ENCODE results near the gene RPS8. TPM values are rescaled to one million over a fixed set of nuclear protein-coding genes. Genes with fewer than 3 reads are reported as not detected.

Gene RPS8
- total RNA-seq, 1 donor from 2014 or later, result 3,767 TPM

DNA sequence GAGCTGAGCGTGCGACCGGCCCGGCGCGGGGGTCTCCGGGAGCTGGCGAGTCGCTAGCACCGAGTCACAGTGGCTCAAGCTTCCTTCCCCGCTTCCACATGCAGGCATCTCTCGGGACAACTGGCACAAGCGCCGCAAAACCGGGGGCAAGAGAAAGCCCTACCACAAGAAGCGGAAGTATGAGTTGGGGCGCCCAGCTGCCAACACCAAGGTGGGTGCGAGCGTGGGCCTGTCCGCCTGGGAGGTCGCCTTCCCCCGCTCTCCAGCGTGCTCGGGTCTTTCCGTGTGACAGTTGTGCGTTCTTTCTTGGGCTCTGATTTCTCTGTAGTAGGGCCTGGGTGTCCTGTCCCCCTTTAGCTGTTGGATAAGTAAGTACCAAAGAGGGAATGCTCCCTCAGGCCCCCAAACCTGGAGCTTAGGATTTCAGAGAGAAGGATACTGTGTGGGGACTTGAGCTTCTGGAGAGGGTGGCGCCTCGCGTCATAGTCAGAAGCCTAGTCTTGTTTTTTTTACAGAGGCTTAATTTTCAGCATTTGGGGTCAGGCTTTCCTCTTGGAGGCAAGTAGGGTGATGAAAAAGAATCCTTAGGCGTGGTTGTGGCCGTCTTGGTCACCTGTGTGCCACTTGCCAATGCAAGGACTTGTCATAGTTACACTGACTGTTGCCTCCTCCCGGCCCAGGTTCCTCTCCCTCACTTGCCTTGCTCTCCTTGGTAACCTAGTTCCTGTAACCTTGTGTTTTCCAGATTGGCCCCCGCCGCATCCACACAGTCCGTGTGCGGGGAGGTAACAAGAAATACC is 790 bp downstream of the RPS8 start:
- H3K36me3 Mint-ChIP-seq (ENCODE audit: low read depth), result peaks cover 58% of the 10 kb centered on the region
- DNase-seq (no peak), ATAC-seq (ENCODE audit: low read depth) (peak; percentile 29)
- peaks cover 43% of the 10 kb centered on the region for H3K4me1 Mint-ChIP-seq
- H3K9me3 Mint-ChIP-seq, result no peaks in the 10 kb centered on the region
- peak overlapping the region; percentile 98 for H3K4me3 Mint-ChIP-seq
- ChIA-PET POLR2A (interaction anchor here (0.6 to 6.3 kb wide), 40 partner anchors 10 to 808 kb away, joined by 3 to 149 read pairs (median 7); partner anchors contain the start of genes AKR1A1, ARMH1, BEST4 and BTBD19), CTCF (interaction anchor here (0.7 to 2.1 kb wide), 5 partner anchors 8 to 54 kb away, joined by 3 to 10 read pairs (median 3); partner anchors contain the start of genes PLK3 and RNU5D-1)
- no peak for TF ChIP-seq CTCF (IDR thresholded peaks at IDR 0.05)
- no peaks in the 10 kb centered on the region for H3K27me3 Mint-ChIP-seq
- intact Hi-C loops (cut with micrococcal nuclease), result loop anchor here (1.0 to 2.0 kb wide), 5 partner anchors 10 to 53 kb away; partner anchors contain the start of genes KIF2C and RNU5D-1
- H3K27ac Mint-ChIP-seq, result peak overlapping the region; percentile 99

GRCh38 chr1:44776730-44777068 is 1.4 kb downstream of the RPS8 start:
- ChIA-PET POLR2A (interaction anchor here (1.1 to 6.3 kb wide), 17 partner anchors 9 to 563 kb away, joined by 3 to 149 read pairs (median 21); partner anchors contain the start of genes BEST4, BTBD19, DYNLT4 and HECTD3), CTCF (interaction anchor here (1.0 to 2.1 kb wide), 3 partner anchors 45 to 55 kb away, joined by 3 to 10 read pairs (median 5); partner anchors contain the start of gene RNU5D-1)
- Mint-ChIP-seq H3K27me3 (no peaks in the 10 kb centered on the region), H3K9me3 (no peaks in the 10 kb centered on the region), H3K36me3 (ENCODE audit: low read depth) (peaks cover 64% of the 10 kb centered on the region), H3K27ac (peak overlapping the region; percentile 99), H3K4me1 (peaks cover 43% of the 10 kb centered on the region), H3K4me3 (peak overlapping the region; percentile 98)
- TF ChIP-seq CTCF (IDR thresholded peaks at IDR 0.05), result no peak
- ATAC-seq (ENCODE audit: low read depth) (no peak), DNase-seq (no peak)
- intact Hi-C loops (cut with micrococcal nuclease), result no loop called here

DNA sequence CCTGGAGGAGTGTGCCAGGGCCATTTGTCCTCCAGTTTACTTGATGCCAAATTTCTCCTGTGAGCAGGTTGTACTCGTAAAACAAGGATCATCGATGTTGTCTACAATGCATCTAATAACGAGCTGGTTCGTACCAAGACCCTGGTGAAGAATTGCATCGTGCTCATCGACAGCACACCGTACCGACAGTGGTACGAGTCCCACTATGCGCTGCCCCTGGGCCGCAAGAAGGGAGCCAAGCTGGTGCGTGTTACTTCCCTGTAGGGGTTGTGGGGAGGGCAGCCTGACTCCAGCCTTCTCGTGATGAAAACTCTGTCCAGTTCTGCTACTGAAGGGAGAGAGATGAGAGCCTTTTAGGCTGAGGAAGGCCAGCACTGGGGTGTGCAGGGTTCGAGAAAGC is 2.2 kb downstream of the RPS8 start:
- intact Hi-C loops (cut with micrococcal nuclease), result no loop called here
- Mint-ChIP-seq H3K4me3 (peak overlapping the region; percentile 98), H3K27ac (peak overlapping the region; percentile 99), H3K27me3 (no peaks in the 10 kb centered on the region), H3K4me1 (peaks cover 43% of the 10 kb centered on the region), H3K36me3 (ENCODE audit: low read depth) (peaks cover 68% of the 10 kb centered on the region), H3K9me3 (no peaks in the 10 kb centered on the region)
- DNase-seq (no peak), ATAC-seq (ENCODE audit: low read depth) (no peak)
- no peak for TF ChIP-seq CTCF (IDR thresholded peaks at IDR 0.05)
- ChIA-PET POLR2A (interaction anchor here (0.6 to 6.3 kb wide), 8 partner anchors 23 to 562 kb away, joined by 3 to 149 read pairs (median 32); partner anchors contain the start of genes MUTYH, PLK3, RNU5D-1 and TOE1), CTCF (interaction anchor here (1.0 kb wide), 1 partner anchor 46 kb away, joined by 3 read pairs; no protein-coding TSS in a partner anchor)

DNA sequence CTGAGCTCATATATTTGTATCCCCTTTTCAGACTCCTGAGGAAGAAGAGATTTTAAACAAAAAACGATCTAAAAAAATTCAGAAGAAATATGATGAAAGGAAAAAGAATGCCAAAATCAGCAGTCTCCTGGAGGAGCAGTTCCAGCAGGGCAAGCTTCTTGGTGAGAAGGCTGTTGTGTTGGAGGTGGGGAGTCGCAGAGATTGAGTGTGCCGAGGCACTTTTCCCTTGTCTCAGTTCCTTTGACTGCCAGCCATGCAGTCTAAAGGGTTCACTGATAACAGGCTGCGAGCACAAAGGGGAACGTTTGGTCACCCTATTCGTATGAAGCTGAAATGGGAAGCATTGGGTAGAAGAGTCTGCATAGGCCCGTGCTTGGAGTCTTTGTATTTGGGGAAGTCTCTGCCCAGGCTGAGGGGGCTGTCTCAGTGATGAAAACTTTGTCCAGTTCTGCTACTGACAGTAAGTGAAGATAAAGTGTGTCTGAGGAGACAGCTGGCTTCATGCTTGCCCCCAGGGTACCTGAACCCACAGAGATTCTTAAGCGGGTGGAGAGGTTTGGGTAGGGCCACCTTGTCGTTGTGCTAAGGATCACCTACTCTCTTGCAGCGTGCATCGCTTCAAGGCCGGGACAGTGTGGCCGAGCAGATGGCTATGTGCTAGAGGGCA is 2.8 kb downstream of the RPS8 start:
- Mint-ChIP-seq H3K27ac (peak overlapping the region; percentile 99), H3K4me3 (peak overlapping the region; percentile 98), H3K27me3 (no peaks in the 10 kb centered on the region), H3K36me3 (ENCODE audit: low read depth) (peaks cover 70% of the 10 kb centered on the region), H3K9me3 (no peaks in the 10 kb centered on the region), H3K4me1 (peaks cover 44% of the 10 kb centered on the region)
- DNase-seq, result no peak
- TF ChIP-seq CTCF (IDR thresholded peaks at IDR 0.05), result no peak
- intact Hi-C loops (cut with micrococcal nuclease), result no loop called here
- POLR2A ChIA-PET, result interaction anchor here (0.6 to 6.3 kb wide), 9 partner anchors 22 to 562 kb away, joined by 3 to 149 read pairs (median 26); partner anchors contain the start of genes MUTYH, PLK3, RNU5D-1 and TOE1
- ATAC-seq (ENCODE audit: low read depth), result no peak
- CTCF ChIA-PET, result interaction anchor here (1.0 kb wide), 1 partner anchor 47 kb away, joined by 3 read pairs; no protein-coding TSS in a partner anchor
